ELR (cell line): ENCODE data around the gene SP100.
A peak's percentile ranks its signal among the peaks of the same experiment; 100 is the strongest.
"Not testable (repeated sequence)": the region's sequence is repeated elsewhere in the genome, so short reads cannot be mapped to it uniquely, and the experiment has no call there.

Experiments
- DNase-seq: peaks from one replicate; pipeline ENCODE4 v3.0.0-alpha.2; 2015; ENCODE audit warnings: low read depth

The SP100 gene

GRCh38 chr2:230419181-230419580 lies 3.2 kb downstream of the SP100 start:
- peak; percentile 32 for DNase-seq

DNA sequence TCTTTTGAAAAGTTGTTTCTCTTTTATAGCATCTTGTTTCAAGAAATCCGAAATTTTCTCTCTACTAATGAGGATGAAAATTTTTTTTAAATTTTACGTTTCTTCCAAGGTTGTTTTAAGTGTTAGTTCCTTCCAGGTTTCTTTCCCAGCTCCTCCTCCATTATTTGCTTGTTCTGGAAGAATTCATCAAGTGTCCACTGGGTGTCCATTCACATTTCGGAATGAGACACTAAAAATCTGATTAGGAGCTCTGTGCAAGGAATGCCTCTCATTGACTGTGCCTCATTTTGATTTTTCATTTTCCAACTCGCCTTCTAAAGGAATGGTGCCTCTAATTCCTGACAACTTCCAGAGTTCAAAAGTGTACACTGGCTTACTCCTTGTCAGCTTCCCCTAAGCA lies 6.1 kb downstream of the SP100 start:
- DNase-seq: peak; percentile 28

DNA sequence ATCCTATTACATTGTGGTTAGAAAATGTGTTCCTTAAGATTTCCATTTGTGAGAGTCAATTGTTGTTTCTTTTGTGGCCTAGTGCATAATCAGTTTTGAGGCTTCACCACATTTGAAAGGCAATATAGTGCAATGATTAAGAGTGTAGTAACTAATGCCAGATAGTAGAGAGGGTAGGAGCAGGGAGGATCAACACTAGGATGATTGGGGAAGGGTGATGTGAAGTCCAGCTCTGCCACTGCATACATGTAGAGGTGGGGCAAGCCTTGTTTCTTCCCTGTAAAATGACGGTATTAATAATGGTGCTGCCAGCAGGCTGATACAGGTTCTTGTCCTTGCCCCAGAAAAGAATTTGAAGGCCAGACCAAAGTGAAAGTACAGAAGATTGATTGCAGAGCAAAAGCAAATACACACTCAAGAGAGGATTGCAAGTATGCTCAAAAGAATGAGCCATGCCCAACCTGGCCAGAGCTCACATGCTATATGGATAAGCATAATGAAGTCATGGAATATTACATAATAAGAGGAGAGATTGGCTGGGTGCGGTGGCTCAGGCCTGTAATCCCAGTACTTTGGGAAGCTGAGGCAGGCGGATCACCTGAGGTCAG lies 8.0 kb downstream of the SP100 start:
- DNase-seq: no peak

GRCh38 chr2:230425377-230425776 lies 9.4 kb downstream of the SP100 start:
- no peak for DNase-seq

DNA sequence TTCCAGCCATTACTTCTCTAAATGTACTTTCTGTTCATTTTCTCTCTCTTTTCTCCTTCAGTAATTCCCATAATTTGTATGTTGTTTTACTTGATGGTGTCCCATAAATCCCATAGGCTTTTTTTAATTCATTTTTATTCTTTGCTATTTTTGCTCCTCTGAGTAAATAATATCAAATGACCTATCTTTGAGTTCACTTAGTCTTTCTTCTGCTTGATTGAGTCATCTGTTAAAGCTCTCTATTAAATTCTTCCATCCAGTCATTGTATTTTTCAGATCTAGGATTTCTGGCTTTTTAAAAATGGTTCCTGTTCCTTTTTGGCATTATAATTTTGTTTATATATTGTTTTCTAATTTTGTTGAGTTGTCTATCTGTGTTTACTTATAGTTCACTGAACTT lies 13.5 kb downstream of the SP100 start:
- DNase-seq: no peak

DNA sequence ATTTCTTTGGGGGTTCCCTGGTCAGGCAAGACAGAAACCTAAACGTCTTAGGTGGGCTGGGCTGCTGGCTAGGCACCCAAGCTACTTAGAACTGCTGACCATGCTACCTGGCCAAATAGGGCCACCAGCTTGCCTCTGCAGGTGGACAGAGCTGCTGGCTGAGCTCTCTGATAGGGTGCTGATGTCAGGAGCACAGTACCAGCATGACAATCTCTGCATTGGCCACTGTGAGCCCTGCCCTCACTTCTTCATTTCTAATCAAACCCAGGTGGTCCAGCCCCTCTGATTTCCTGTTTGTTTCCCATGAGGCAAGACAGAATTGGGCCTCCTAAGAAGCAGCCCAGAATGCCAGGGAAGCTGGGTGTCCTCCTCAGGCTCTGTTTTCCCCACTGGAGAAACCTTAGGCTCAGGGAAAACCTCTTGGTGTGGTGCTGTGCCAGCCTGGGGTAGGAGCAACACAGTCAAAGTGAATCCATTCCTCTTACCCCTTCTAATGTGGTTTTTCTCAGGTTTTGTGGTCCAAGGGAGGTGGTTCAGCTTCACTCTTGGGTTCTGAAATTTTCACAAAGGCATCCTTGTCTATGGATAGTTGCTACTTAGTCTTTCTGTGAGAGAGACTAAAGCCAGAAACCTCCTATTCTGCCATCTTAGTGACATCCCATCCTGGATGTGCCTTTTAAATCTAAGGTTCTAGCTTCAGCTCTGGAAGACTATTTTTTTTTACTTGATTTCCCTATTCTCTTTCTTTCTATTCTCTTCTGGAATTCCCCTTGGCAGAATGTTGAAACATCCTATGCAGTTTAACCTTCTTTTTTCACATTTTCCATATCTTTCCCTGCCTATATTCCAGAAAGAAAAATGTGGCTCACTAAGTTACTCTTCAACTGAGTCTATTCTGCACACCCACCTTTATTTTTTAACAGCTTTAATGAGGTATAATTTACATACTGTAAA lies 15.2 kb downstream of the SP100 start:
- DNase-seq: no peak

DNA sequence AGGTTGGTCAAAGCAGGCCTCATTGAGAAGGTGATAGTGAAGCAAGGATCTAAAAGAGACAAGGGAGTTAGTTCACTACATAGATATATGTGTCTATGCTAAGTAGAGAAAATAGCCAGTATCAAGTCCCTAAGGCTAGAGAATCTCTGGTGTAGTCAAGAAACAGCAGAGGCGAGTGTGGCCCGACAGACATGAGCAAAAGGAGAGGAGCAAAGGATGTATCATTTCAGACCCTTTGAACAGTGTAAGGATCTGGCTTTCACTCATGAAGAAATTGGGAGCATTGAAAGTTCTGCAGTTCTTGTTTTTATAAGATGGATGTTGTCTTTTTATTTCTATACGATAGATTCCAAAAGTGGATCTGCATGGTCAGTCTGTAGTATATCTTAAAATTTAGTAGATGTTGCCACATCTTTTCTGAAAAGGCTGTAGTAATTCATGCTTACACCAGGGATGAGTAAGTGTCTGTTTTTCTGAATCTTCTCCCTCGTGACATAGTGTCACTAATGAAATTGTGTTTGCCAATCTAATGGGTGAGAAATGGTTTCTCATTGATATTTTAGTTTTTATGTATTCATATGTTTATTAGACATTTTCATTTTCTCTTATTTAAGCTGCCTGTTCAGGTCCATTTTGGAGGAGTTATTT lies 18.8 kb downstream of the SP100 start:
- DNase-seq: no peak

DNA sequence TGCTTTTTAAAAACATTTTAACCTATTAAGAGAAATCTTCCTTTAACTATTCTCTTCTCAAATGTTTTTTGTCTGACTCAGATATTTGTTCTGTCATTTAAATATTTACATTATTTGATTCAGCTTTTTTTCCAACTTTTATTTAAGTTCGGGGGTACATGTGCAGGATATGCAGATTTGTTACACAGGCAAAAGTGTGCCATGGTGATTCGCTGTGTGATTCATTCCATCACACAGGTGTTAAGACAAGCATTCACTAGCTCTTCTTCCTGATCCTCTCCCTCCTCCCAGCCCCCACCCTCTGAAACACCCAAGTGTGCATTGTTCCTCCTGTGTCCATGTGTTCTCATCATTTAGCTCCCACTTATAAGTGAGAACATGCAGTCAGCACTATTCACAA lies 19.4 kb downstream of the SP100 start:
- DNase-seq: no peak

GRCh38 chr2:230439121-230439520 lies 23.1 kb downstream of the SP100 start:
- not testable (repeated sequence) for DNase-seq

- peak; percentile 60 for DNase-seq
Observed at GRCh38 chr2:230439590-230439989, 23.6 kb downstream of the SP100 start.

- no peak for DNase-seq
Observed at GRCh38 chr2:230441227-230441897, 25.4 kb downstream of the SP100 start.

DNA sequence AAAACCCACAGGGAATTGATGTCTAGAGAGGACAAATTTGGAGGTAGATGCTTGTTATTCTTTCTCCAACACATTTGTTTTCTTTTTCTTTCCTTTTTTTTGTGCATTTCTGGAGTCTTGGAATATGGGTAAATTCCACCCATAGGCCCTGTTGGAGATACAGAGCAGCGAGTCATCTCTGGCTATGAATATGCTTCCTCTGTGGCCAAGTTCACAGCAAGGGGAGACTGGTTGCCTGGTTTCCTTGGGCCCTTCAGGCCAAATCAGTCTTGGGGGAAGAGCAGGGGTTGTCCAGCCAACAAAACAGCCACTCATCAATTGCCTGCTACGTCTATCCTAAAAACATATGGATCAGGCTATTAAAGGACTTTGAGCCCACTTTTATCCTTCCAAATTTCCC lies 27.5 kb downstream of the SP100 start:
- peak; percentile 78 for DNase-seq

DNA sequence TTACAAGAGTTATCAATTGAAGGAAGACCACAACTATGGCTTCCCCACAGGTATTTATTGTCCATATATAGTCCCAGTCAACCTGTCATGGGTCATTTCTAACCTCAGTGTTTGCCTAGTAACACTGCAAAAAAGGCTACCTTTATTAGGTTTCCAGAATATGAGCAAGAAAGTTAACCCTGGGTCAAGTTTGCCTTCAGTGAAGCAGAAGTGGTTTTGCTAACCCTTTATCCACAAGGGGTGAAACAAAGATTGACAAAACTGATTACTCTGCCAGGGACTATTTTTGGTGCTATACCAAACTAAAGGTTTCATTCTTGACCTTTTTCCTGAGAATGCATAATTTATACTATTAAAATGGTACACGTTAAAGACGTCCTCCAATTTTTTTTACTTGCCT lies 28.8 kb downstream of the SP100 start:
- no peak for DNase-seq

DNA sequence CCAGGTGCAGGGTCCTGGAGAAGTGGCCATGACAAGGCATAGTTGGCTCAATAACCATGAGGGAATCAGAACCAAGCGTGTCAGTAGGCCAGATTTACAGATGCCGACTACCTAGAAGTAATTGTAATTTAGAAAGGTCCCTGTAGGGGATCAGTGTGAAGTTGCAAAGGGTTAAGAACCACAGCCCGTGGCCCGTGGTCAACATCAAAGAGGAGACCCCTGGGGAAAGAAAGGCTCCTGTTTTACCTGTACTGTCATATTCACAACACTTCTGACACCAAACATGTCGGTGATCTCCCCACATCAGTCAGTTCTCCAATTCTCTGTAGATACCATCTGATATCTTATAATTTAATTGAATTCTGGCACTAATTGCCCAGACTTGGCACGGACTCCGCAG lies 31.0 kb downstream of the SP100 start:
- DNase-seq: no peak

DNA sequence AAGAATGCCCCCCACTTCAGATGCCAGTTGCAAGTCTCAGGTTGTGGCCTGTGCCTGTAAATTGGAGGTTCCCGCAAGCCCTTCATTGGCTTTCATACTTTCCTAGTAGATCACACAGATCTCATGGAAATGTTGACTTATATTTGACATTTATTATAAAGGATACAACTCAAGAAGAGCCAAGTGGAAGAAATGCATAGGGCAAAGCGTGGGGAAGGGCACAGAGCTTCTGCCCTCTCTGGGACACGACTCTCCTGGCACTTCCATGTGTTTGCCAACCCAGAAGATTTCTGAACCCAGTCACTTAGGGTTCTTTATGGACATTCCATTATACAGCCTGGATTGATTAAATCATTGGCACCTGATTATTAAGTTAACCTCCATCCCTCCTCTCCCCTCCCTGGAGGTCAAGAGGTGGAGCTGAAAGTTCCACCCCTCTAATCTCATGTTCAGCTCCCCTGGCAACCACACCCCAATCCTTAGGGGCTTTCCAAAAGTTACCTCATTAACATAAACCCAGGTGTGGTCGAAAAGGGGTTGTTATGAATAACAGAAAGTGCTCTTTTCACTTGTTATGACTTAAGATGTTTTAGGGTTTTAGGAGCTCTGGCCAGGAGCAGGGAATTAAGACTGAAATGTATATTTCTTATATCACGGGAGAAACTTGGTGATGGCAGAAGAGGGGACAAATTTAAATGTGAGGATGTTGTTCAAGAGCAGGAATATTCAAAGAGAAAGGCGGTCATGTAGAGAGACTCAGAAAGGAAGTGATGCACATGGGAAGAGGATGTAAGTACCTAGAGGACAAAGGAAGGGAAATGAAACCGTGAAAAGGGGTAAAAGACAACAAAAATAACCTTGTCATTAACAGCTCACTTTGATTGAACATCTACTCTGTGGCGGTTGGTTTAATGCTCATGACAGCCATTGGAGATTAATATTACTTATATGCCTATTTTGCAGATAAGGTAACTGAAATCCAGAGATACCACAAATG lies 31.8 kb downstream of the SP100 start:
- no peak for DNase-seq

DNA sequence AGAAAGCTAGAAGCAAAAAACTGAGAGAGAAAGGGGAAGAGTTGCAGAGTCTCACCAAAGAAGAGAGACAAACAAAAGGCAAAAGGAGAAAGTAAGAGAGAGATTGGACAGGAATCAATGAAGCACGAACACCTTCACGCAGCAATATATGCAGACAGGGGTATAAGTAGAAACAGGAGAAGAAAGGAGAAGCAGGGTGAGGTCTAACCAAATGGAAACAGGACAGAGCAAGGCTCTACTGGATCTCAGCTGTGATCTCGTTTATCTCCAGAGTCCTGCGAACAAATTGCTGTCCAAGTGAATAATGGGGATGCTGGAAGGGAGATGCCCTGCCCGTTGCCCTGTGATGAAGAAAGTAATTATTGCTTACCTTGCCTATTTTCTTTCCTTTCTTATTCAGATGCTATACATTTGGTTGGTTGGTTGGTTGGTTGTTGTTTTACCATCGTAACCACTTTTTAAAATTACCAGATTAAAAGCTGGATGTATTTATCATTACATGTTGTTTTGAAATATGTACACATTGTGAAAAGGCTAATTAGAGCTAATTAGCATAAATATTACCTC lies 34.0 kb downstream of the SP100 start:
- no peak for DNase-seq

DNA sequence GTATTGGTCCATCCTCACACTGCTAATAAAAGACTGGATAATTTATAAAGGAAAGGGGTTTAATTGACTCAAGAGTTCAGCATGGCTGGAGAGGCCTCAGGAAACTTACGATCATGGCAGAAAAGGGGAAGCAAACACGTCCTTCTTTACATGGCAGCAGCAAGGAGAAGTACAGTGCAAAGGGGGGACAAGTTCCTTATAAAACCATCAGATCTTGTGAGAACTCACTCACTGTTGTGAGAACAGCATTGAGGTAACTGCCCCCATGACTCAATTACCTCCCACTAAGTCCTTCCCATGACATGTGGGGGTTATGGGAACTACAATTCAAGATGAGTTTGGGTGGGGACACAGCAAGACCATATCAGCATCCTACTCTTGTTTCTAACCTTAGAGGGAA lies 37.0 kb downstream of the SP100 start:
- no peak for DNase-seq

DNA sequence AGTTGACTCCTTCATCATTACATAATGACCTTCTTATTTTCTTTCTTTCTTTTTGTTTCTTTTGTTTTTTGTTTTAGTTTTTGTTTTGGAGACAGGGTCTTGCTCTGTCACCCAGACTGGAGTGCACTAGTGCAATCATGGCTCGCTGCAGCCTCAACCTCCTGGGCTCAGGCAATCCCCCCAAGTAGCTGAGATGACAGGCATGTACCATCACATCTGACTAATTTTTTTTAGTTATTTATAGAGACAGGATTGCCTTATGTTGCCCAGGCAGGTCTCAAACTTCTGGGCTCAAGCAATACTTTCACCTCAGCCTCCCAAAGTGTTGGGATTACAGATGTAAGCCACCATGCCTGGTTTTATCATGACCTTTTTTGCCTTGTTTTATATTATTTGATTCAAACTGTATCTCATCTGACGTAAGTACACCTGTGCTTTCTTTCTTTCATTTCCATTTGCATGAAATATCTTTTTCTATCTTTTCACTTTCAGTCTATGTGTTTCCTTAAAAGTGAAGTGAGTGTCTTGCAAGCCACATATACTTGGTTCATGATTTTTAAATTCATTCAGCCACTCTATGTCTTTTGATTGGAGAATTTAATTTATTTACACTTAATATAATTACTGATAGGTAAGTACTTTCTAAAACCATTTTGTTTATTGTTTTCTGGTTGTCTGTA lies 39.1 kb downstream of the SP100 start:
- no peak for DNase-seq

DNA sequence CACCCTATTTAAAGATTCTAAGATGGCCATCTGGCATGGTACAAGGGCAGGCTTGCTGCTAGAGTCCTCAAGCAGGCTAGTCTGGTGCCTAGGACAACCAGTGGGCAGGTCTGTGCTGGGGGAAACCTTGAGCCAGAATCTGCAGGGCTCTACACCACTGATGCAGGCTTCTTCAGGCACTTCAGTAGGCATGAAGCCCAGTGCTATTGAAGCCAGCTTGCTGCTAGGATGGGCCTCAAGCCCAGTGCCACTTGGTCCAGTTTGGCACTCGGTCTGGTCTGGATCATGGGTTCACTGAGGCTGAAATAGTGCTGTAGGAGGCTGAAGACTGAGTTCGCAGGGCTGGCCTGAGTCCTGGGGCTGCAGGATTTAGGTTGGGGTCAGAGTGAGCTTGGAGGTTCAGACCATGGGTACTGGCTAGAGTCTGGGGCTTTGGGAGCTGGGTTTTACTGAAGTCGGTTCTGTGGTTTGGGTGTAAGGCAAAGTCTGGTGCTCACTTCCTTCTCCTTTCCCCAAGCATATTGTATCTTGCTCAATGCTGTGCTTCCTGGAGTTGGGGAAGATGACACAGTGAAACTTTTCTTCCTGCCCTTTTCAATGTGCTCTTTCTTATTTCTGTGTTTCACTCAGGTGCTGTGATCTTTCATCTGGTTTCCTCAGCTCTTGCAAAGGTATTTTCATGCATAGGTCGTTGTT lies 41.2 kb downstream of the SP100 start:
- DNase-seq: no peak

- no peak for DNase-seq
Observed at GRCh38 chr2:230457793-230458192, 41.8 kb downstream of the SP100 start.
